Spleen (tissue), 11 donors: Measurements from ENCODE around the gene TSPO2. TPM values are rescaled to one million over a fixed set of nuclear protein-coding genes. Genes with fewer than 3 reads are reported as not detected.
"Not testable (repeated sequence)": the region's sequence is repeated elsewhere in the genome, so short reads cannot be mapped to it uniquely, and the experiment has no call there.

Experiments
- DNase-seq: peaks from one replicate; pipeline ENCODE4 v3.0.0-alpha.2; 2020
- H3K27ac ChIP-seq, 8 donors: fragments of 200-600 bp; sonication (generic) in 7 of 8; 1 replicate in 4 of 8; 2 replicates in 4 of 8; pipeline versions ENCODE4 v1.5.0 to v1.8.0; 2016 to 2021; ENCODE audit warnings: inconsistent platforms in 4 of 8, mild to moderate bottlenecking in 4 of 8, moderate library complexity in 1 of 8
- H3K27me3 ChIP-seq, 7 donors: fragments of 200-600 bp; sonication (generic) in 6 of 7; replicated peaks in 1 of 7; 1 replicate in 4 of 7; 2 replicates in 3 of 7; pipeline versions ENCODE4 v1.5.0 to v1.8.0; 2016 to 2021; ENCODE audit warnings: inconsistent platforms in 3 of 7, mild to moderate bottlenecking in 1 of 7
- H3K36me3 ChIP-seq, 6 donors: fragments of 200-600 bp; sonication (generic) in 5 of 6; 1 replicate in 4 of 6; 2 replicates in 2 of 6; pipeline versions ENCODE4 v1.5.0 to v1.8.0; 2016 to 2021; ENCODE audit warnings: inconsistent platforms in 2 of 6
- H3K4me1 ChIP-seq, 6 donors: fragments of 200-600 bp; sonication (generic) in 5 of 6; 1 replicate in 3 of 6; 2 replicates in 3 of 6; pipeline versions ENCODE4 v1.5.0 to v1.8.0; 2016 to 2021; ENCODE audit warnings: inconsistent platforms in 3 of 6
- H3K4me3 ChIP-seq, 8 donors: fragments of 200-600 bp; sonication (generic) in 7 of 8; 1 replicate in 4 of 8; 2 replicates in 4 of 8; pipeline versions ENCODE4 v1.5.0 to v1.8.0; 2016 to 2021; ENCODE audit warnings: inconsistent platforms in 4 of 8, mild to moderate bottlenecking in 4 of 8, moderate library complexity in 2 of 8
- H3K9me3 ChIP-seq, 8 donors: fragments of 200-600 bp; sonication (generic) in 7 of 8; 1 replicate in 4 of 8; 2 replicates in 4 of 8; pipeline versions ENCODE4 v1.5.0 to v1.8.0; 2016 to 2021; ENCODE audit warnings: inconsistent platforms in 4 of 8
- POLR2A ChIP-seq, 3 donors: fragments of 450-650 bp; IDR thresholded peaks; one replicate each; pipeline ENCODE4 v1.5.1; 2017; ENCODE audit warnings: antibody characterized with exemption in 3 of 3, mild to moderate bottlenecking in 1 of 3
- POLR2AphosphoS5 ChIP-seq, 3 donors: sonication (generic); formaldehyde crosslinking; IDR thresholded peaks; one replicate each; pipeline ENCODE4 v1.5.1; 2017; ENCODE audit warnings: antibody characterized with exemption in 3 of 3
- WGBS, 5 donors: extraction: QIAGEN DNeasy Blood & Tissue Kit in 3 of 5; methylation state at CpG; one replicate each; pipeline versions ENCODE4 v1.1.5 to v1.1.7; 2013 to 2018; 5-methylcytosine and 5-hydroxymethylcytosine counted together
- intact Hi-C: fragments of 100-400 bp; cut with DNase I; formaldehyde crosslinking; loops from one replicate; pipeline ENCODE4 v1.15.0; 2023; ENCODE audit warnings: low total_unique reads
- polyA plus RNA-seq, 3 donors: library from polyadenylated mRNA; stranded (reverse); fragments of 200-250 nt; gene quantifications; one replicate each; pipeline ENCODE4 v1.2.1, GENCODE V29; 2013
- total RNA-seq, 7 donors: library from RNA; depleted of rRNA in 3 of 7; stranded (reverse); fragments of >200 nt in 3 of 7; fragmentation: NEBNext Ultra II Directional in 4 of 7; extraction: Animal tissue kit (Norgen Biotek cat#: 25700) in 4 of 7; gene quantifications; one replicate each; pipeline versions ENCODE4 v1.1.0 to v1.2.1, GENCODE V29; 2016 to 2021
- TF ChIP-seq, protein P1 (sequence below), 11 experiments: fragments of 200-600 bp in 7 of 11; fragments of 450-650 bp in 4 of 11; sonication (generic) in 4 of 11; IDR thresholded peaks in 8 of 11; conservative IDR thresholded peaks in 3 of 11; 1 replicate in 7 of 11; 2 replicates in 4 of 11; pipeline versions ENCODE4 v1.4.0 to v1.8.0; 2016 to 2021; ENCODE audit warnings: antibody characterized with exemption in 11 of 11, inconsistent platforms in 4 of 11, mild to moderate bottlenecking in 1 of 11
- donor health status: healthy with polysubstance abuse.
- donor health status: DM: no; HTN: no; CAD: no; lungs with moderate emphysema.
- donor health status: DM: no; HTN: no; CAD: no.
- donor health status: Bipolar disorder and iron deficiency.
- donor health status: healthy.
- donor health status: DM: no; HTN: no; CAD: no.
- donor health status: DM: yes; HTN: yes; CAD: no.

Gene TSPO2
- total and polyA plus RNA-seq, 10 donors, result 0.54 to 6.3 TPM; not detected in 8

DNA sequence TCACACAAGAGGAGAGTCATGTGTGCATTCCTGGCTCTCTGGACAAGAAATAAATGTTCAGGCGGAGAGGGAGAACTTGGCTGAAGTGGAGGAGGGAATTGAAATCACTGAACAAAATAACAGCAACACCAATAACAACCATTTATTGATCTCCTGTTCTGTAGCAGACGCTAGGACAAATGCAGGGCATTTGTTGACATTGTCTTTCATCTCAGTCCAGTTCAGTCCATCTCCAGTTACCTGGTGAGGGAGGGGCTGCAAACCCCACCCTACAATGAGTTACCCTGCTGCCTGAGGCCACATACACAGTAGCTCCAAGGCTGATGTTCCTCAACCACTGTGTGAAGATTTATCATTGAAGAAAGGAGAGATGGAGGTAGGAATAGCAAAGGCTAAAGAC lies 30.6 kb upstream of the TSPO2 start:
- Histone ChIP-seq H3K27me3 (no peaks in the 10 kb centered on the region), H3K27ac (no peak overlapping the region)
- 76 to 96% (median 90%) methylated on average over 2 of the region's 2 CpGs for WGBS, 5 donors

DNA sequence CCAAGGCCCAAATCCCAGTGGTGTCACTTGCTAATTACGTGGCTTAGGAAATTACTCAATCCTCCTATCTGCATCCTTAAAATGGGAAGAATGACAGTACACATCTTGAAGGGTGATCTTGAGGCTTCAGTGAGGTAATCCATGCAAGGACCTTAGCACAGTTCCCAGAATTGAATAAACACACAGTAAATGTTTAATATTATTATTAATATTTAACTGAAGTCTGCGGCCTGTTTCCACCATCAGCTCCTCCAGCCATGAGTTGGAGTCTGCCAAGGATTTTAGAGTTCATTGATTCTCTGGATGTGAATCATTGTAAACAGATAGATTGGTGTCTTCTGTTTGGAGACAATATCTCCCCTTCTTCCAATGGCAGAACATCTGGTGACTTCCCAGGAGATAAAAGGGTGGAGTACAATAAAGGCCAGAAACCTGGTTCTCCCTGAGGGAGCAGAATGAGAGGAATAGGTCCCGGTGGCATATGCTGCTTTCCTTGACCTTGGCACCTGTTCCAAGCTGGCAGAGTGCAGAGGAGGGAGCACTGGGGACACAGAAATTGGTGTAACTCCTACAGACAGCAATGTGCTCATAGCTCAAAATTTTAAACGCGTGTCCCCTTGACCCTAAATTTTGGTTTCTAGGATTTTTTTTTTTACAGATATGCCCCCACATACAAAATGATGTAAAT lies 28.7 kb upstream of the TSPO2 start:
- DNase-seq, result no peak
- WGBS, 5 donors, result 85 to 94% (median 88%) methylated on average over 5 of the region's 5 CpGs
- H3K9me3 ChIP-seq, result peaks cover 0 to 4% (median 0%) of the 10 kb centered on the region in 8 donors
- H3K4me1 ChIP-seq, result no peaks in the 10 kb centered on the region
- H3K27me3 ChIP-seq, result no peaks in the 10 kb centered on the region
- TF ChIP-seq POLR2A (IDR thresholded peaks at IDR 0.05), result no peak
- TF ChIP-seq, protein P1, sequence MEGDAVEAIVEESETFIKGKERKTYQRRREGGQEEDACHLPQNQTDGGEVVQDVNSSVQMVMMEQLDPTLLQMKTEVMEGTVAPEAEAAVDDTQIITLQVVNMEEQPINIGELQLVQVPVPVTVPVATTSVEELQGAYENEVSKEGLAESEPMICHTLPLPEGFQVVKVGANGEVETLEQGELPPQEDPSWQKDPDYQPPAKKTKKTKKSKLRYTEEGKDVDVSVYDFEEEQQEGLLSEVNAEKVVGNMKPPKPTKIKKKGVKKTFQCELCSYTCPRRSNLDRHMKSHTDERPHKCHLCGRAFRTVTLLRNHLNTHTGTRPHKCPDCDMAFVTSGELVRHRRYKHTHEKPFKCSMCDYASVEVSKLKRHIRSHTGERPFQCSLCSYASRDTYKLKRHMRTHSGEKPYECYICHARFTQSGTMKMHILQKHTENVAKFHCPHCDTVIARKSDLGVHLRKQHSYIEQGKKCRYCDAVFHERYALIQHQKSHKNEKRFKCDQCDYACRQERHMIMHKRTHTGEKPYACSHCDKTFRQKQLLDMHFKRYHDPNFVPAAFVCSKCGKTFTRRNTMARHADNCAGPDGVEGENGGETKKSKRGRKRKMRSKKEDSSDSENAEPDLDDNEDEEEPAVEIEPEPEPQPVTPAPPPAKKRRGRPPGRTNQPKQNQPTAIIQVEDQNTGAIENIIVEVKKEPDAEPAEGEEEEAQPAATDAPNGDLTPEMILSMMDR (IDR thresholded peaks at IDR 0.05 in 8 of 11, conservative IDR thresholded peaks at IDR 0.05 in 3 of 11), result no peak
- no peak for TF ChIP-seq POLR2AphosphoS5 (IDR thresholded peaks at IDR 0.05)
- H3K27ac ChIP-seq, result no peak overlapping the region
- intact Hi-C loops, result no loop called here
- H3K4me3 ChIP-seq, result no peak overlapping the region
- no peaks in the 10 kb centered on the region for H3K36me3 ChIP-seq

More for the DNA sequence above, 30.6 kb upstream of the TSPO2 start:
- H3K4me3 ChIP-seq, result no peak overlapping the region
- no peaks in the 10 kb centered on the region for H3K36me3 ChIP-seq
- no peak for DNase-seq
- TF ChIP-seq, protein P1 (IDR thresholded peaks at IDR 0.05 in 8 of 11, conservative IDR thresholded peaks at IDR 0.05 in 3 of 11), result no peak
- no peaks in the 10 kb centered on the region for H3K9me3 ChIP-seq
- H3K4me1 ChIP-seq, result no peaks in the 10 kb centered on the region
- intact Hi-C loops, result no loop called here

DNA sequence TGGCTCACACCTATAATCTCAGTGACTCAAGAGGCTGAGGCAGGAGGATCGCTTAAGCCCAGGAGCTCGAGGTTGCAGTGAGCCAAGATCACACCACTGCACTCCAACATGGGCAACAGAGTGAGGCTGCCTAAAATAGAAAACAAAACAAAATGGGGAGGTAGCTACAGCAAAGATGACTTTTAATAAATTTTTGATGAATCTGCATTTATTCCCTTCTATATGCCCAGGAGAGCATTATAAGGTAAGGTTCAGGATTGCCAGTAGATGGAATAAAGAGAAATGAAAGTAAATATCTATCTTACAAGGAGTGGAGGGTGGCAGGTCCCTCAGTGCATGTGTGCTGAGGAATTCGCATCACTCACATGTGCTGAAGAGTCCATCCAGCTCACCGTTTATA lies 27.5 kb upstream of the TSPO2 start:
- DNase-seq, result no peak
- Histone ChIP-seq H3K9me3 (peaks cover 0 to 4% (median 0%) of the 10 kb centered on the region in 8 donors), H3K36me3 (no peaks in the 10 kb centered on the region), H3K4me3 (no peak overlapping the region), H3K27ac (no peak overlapping the region), H3K27me3 (no peaks in the 10 kb centered on the region), H3K4me1 (no peaks in the 10 kb centered on the region)
- WGBS, 5 donors, result 87 to 96% (median 94%) methylated on average over 4 of the region's 4 CpGs
- TF ChIP-seq, protein P1 (IDR thresholded peaks at IDR 0.05 in 8 of 11, conservative IDR thresholded peaks at IDR 0.05 in 3 of 11), result no peak
- TF ChIP-seq POLR2A (IDR thresholded peaks at IDR 0.05) (no peak), POLR2AphosphoS5 (IDR thresholded peaks at IDR 0.05) (no peak)
- intact Hi-C loops, result no loop called here

GRCh38 chr6:41015860-41016259 lies 26.4 kb upstream of the TSPO2 start:
- 93 to 97% (median 95%) methylated on average over 4 to 5 of the region's 5 CpGs for WGBS, 5 donors
- H3K27me3 ChIP-seq, H3K4me3 ChIP-seq, H3K36me3 ChIP-seq, intact Hi-C loops, H3K9me3 ChIP-seq, H3K4me1 ChIP-seq, DNase-seq, H3K27ac ChIP-seq: not testable (repeated sequence)
